Endothelial cell of umbilical vein (primary cell): ENCODE measurements around the gene CALHM5. TPM values are rescaled to one million over a fixed set of nuclear protein-coding genes. Genes with fewer than 3 reads are reported as not detected.

ENCODE experiments used
- BruUV-seq: library from RNA; stranded (reverse); fragments of 400-500 nt; replicated peaks from 2 replicates; lab custom pipeline; 2021; lab: Mats Ljungman, UMichigan
- CTCF ChIA-PET: fragments of 300-600, 350-600 bp; sonication (Branson Sonifier 250); formaldehyde crosslinking; loops from one replicate; lab custom pipeline; 2021; ENCODE audit warnings: antibody characterized with exemption, inconsistent platforms; lab: Charles Lee
- POLR2A ChIA-PET: fragments of 300-600, 350-600 bp; sonication (Branson Sonifier 250); formaldehyde crosslinking; loops from one replicate; lab custom pipeline; 2021; ENCODE audit warnings: antibody characterized with exemption, inconsistent platforms; lab: Charles Lee
- DNase-seq: peaks from one replicate; pipeline ENCODE4 v3.0.0-alpha.2; 2011; ENCODE audit warnings: low read depth, low spot score
- FAIRE-seq: peaks from 2 replicates; lab custom pipeline; 2011; peaks lifted over from hg19 to GRCh38; lab: Jason Lieb, UNC
- H2AFZ ChIP-seq: 2 replicates; pipeline ENCODE4 v1.6.0; 2012; ENCODE audit warnings: low read depth, low read length, control low read depth, inconsistent platforms
- H3K27ac ChIP-seq: 2 replicates; pipeline ENCODE4 v1.5.1; 2011; ENCODE audit warnings: low read depth, mild to moderate bottlenecking, control low read depth, low read length, moderate library complexity; ENCODE audit not compliant: insufficient read depth
- H3K27me3 ChIP-seq, 2 experiments: 2 replicates each; pipeline versions ENCODE4 v1.6.0 to v1.6.1; 2011; ENCODE audit warnings: low read length in 2 of 2, mixed read lengths in 1 of 2; ENCODE audit not compliant: control insufficient read depth in 2 of 2, insufficient read depth in 2 of 2
- H3K36me3 ChIP-seq, 2 experiments: 2 replicates in 1 of 2; 3 replicates in 1 of 2; pipeline ENCODE4 v1.5.1; 2011; ENCODE audit warnings: low read length in 2 of 2, mild to moderate bottlenecking in 1 of 2, moderate library complexity in 1 of 2; ENCODE audit not compliant: control insufficient read depth in 2 of 2, insufficient read depth in 2 of 2; ENCODE audit errors: extremely low read depth in 1 of 2
- H3K4me1 ChIP-seq: 3 replicates; pipeline ENCODE4 v1.5.1; 2011; ENCODE audit warnings: mild to moderate bottlenecking, low read length; ENCODE audit not compliant: control insufficient read depth, insufficient read depth; ENCODE audit errors: extremely low read depth
- H3K4me2 ChIP-seq: 2 replicates; pipeline ENCODE4 v1.6.1; 2011; ENCODE audit warnings: low read length, control low read depth, mixed read lengths; ENCODE audit not compliant: insufficient read depth
- H3K4me3 ChIP-seq, 3 experiments: fragments of 200-600 bp in 1 of 3; sonication (generic), shearing (Covaris generic) in 1 of 3; replicated peaks in 1 of 3; 2 replicates each; pipeline ENCODE4 v1.5.1; 2011 to 2016; ENCODE audit warnings: control low read depth in 3 of 3, low read length in 3 of 3, mild to moderate bottlenecking in 2 of 3, inconsistent platforms in 1 of 3, low read depth in 1 of 3, moderate library complexity in 1 of 3; ENCODE audit not compliant: insufficient read depth in 1 of 3
- H3K79me2 ChIP-seq: 2 replicates; pipeline ENCODE4 v1.6.0; 2012; ENCODE audit warnings: low read length, inconsistent platforms; ENCODE audit not compliant: control insufficient read depth, insufficient read depth
- H3K9ac ChIP-seq: replicated peaks from 2 replicates; pipeline ENCODE3; 2011; ENCODE audit warnings: low read length, control low read depth; ENCODE audit not compliant: insufficient read depth; ENCODE audit errors: extremely low read depth
- H3K9me1 ChIP-seq: replicated peaks from 3 replicates; pipeline ENCODE4 v1.6.0; 2011; ENCODE audit warnings: mild to moderate bottlenecking, low read length; ENCODE audit not compliant: control insufficient read depth, insufficient read depth; ENCODE audit errors: extremely low read depth
- H3K9me3 ChIP-seq: replicated peaks from 2 replicates; pipeline ENCODE4 v1.5.1; 2012; ENCODE audit warnings: low read length, inconsistent platforms; ENCODE audit not compliant: control insufficient read depth, insufficient read depth
- H4K20me1 ChIP-seq: replicated peaks from 2 replicates; pipeline ENCODE3; 2011; ENCODE audit warnings: mild to moderate bottlenecking, low read length; ENCODE audit not compliant: control insufficient read depth, insufficient read depth; ENCODE audit errors: extremely low read depth
- EZH2 ChIP-seq: IDR thresholded peaks from 2 replicates; pipeline ENCODE4 v1.6.1; 2012; ENCODE audit warnings: borderline replicate concordance, low read depth, mild to moderate bottlenecking, moderate library complexity, low read length, inconsistent platforms; ENCODE audit not compliant: severe bottlenecking
- FOS ChIP-seq: IDR thresholded peaks from 2 replicates; pipeline ENCODE4 v1.6.1; 2011; ENCODE audit warnings: mild to moderate bottlenecking, low read length, moderate library complexity, borderline replicate concordance; ENCODE audit not compliant: insufficient read depth
- GATA2 ChIP-seq: IDR thresholded peaks from 2 replicates; pipeline ENCODE4 v1.7.0; 2011; ENCODE audit warnings: low read depth, mild to moderate bottlenecking, moderate library complexity, mixed read lengths, low read length; ENCODE audit not compliant: insufficient read length, insufficient read depth
- MAX ChIP-seq: IDR thresholded peaks from 2 replicates; pipeline ENCODE4 v1.6.1; 2011; ENCODE audit not compliant: insufficient read depth, insufficient read length
- MYC ChIP-seq: IDR thresholded peaks from one replicate; pipeline ENCODE4 v1.6.1; 2011; ENCODE audit warnings: mild to moderate bottlenecking, low read depth, low read length
- POLR2A ChIP-seq: IDR thresholded peaks from 2 replicates; pipeline ENCODE4 v1.6.1; 2012; ENCODE audit warnings: low read depth, mild to moderate bottlenecking, control low read depth, low read length
- POLR2AphosphoS5 ChIP-seq: IDR thresholded peaks from 2 replicates; pipeline ENCODE4 v1.6.1; 2012; ENCODE audit warnings: low read depth, mild to moderate bottlenecking, control low read depth, low read length, moderate library complexity; ENCODE audit not compliant: insufficient read depth
- dilution Hi-C: fragments of 300-500 bp; cut with MboI; formaldehyde crosslinking; loops from one replicate; pipeline ENCODE4 v1.15.0; 2019; ENCODE audit warnings: low sequenced_read_pairs; ENCODE audit not compliant: extremely low pct_ligation_motif_present
- intact Hi-C: fragments of 100-400 bp; cut with micrococcal nuclease; formaldehyde crosslinking; loops from one replicate; pipeline ENCODE4 v1.10.0; 2022
- polyA plus RNA-seq, 4 experiments: library from polyadenylated mRNA; depleted of rRNA in 3 of 4; stranded (reverse) in 3 of 4; unstranded in 1 of 4; fragments of >200 nt; gene quantifications; 2 replicates each; pipeline versions ENCODE4 v1.2.1 to v1.2.3, GENCODE V29; 2011 to 2012; ENCODE audit warnings: missing spikeins in 1 of 4
- total RNA-seq: library from RNA; stranded (reverse); gene quantifications from 2 replicates; pipeline ENCODE4 v1.2.3, GENCODE V29; 2021
- TF ChIP-seq, protein P1 (sequence below), 2 donors: IDR thresholded peaks; 1 replicate in 1 of 2; 2 replicates in 1 of 2; pipeline ENCODE4 v1.5.1; 2011; ENCODE audit warnings: low read length in 2 of 2, mild to moderate bottlenecking in 2 of 2, moderate library complexity in 2 of 2, control low read depth in 1 of 2, inconsistent platforms in 1 of 2, low read depth in 1 of 2; ENCODE audit not compliant: insufficient read depth in 1 of 2; ENCODE audit errors: extremely low read depth in 1 of 2

CALHM5 gene
- total and polyA plus RNA-seq, 2 donors (not counting 3 experiments of a cell fraction or from before 2014, with no cell fraction given), result 4.5 to 6.6 TPM

GRCh38 chr6:116472706-116473105 lies 38.7 kb upstream of the CALHM5 start:
- no peaks in the 10 kb centered on the region for H3K27me3 ChIP-seq
- ChIA-PET POLR2A (no interaction called here), CTCF (interaction anchor here (1.2 to 1.6 kb wide), 2 partner anchors 89 to 204 kb away, joined by 3 to 4 read pairs; no protein-coding TSS in a partner anchor)
- no peak for DNase-seq
- no peaks in the 10 kb centered on the region for H3K4me1 ChIP-seq
- no peak for TF ChIP-seq GATA2
- no peak for TF ChIP-seq POLR2AphosphoS5
- TF ChIP-seq, protein P1, sequence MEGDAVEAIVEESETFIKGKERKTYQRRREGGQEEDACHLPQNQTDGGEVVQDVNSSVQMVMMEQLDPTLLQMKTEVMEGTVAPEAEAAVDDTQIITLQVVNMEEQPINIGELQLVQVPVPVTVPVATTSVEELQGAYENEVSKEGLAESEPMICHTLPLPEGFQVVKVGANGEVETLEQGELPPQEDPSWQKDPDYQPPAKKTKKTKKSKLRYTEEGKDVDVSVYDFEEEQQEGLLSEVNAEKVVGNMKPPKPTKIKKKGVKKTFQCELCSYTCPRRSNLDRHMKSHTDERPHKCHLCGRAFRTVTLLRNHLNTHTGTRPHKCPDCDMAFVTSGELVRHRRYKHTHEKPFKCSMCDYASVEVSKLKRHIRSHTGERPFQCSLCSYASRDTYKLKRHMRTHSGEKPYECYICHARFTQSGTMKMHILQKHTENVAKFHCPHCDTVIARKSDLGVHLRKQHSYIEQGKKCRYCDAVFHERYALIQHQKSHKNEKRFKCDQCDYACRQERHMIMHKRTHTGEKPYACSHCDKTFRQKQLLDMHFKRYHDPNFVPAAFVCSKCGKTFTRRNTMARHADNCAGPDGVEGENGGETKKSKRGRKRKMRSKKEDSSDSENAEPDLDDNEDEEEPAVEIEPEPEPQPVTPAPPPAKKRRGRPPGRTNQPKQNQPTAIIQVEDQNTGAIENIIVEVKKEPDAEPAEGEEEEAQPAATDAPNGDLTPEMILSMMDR (IDR thresholded peaks at IDR 0.05; ENCODE audit: extremely low read depth in 1 of 2, insufficient read depth in 1 of 2, low read depth in 1 of 2, low read length in 2 of 2), result no peak
- TF ChIP-seq MAX, result no peak
- TF ChIP-seq MYC, result no peak
- TF ChIP-seq EZH2, result no peak
- TF ChIP-seq FOS, result no peak
- no peak for TF ChIP-seq POLR2A
- no peak overlapping the region for H3K9ac ChIP-seq
- BruUV-seq, result no TSS peak
- no peaks in the 10 kb centered on the region for H3K9me3 ChIP-seq
- intact Hi-C loops (no loop called here), dilution Hi-C loops (no loop called here)
- H3K79me2 ChIP-seq, result no peaks in the 10 kb centered on the region
- H3K27ac ChIP-seq, result no peak overlapping the region
- H4K20me1 ChIP-seq, result no peaks in the 10 kb centered on the region
- no peaks in the 10 kb centered on the region for H3K9me1 ChIP-seq
- no peak for FAIRE-seq
- H3K36me3 ChIP-seq, result no peaks in the 10 kb centered on the region
- no peak overlapping the region for H3K4me2 ChIP-seq
- no peak overlapping the region for H2AFZ ChIP-seq
- H3K4me3 ChIP-seq, result no peak overlapping the region
